ENCODE results near the gene LAMA5.

DNA sequence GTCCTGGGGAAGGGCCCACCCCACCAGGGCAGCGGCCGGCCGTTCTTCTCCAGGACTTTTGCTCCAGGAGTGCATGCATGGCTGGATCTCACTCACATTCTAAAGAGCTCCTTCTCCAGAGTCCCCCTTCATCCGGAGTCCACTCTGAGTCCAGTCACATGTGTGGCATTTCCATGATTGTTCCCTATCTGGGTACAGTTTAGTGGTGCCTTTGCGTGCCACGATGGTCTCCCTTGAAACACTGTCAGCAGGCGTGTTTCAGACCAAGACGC, 107.9 kb downstream of the LAMA5 start:
- no peak for TF ChIP-seq CTCF (IDR thresholded peaks at IDR 0.05)
- TF ChIP-seq POLR2A (IDR thresholded peaks at IDR 0.05), result no peak
- no peak for TF ChIP-seq EP300 (IDR thresholded peaks at IDR 0.05)

Data from ovary (tissue), 3 donors.